ENCODE results near the gene RSPO4. TPM values are rescaled to one million over a fixed set of nuclear protein-coding genes. Genes with fewer than 3 reads are reported as not detected.

Gene RSPO4
- total RNA-seq, 1 experiment from 2014 or later = not detected

DNA sequence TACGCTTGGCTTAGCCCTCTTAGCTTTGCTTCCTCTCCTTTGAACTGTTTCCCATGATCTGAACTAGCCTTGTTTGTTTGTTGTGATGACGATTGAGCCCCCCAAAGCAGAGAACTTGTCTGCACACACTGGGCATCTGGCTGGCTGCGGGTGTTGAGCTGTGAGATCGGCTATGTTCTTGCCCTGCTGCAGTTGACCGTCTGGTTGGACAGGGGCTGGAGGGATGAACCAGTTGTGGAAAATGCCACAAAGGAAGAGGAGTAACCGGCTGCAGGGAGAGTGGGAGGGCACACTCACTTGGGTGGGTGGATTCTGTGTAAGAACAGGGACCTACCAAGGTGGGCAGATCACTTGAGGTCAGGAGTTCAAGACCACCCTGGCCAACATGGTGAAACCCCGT, 12.4 kb upstream of the RSPO4 start:
- Histone ChIP-seq H3K27ac (ENCODE audit: low read depth, low read length, poor library complexity, severe bottlenecking) (no peak overlapping the region), H3K4me1 (ENCODE audit: insufficient read depth, low read length, poor library complexity, severe bottlenecking) (no peaks in the 10 kb centered on the region), H3K27me3 (replicated peaks; ENCODE audit: insufficient read depth, low read depth, low read length, poor library complexity) (peaks cover 2% of the 10 kb centered on the region), H3K36me3 (ENCODE audit: insufficient read depth, low read length, poor library complexity, severe bottlenecking) (no peaks in the 10 kb centered on the region), H3K4me3 (ENCODE audit: low read depth, low read length, poor library complexity, severe bottlenecking) (no peak overlapping the region), H3K9me3 (ENCODE audit: low read depth, low read length, poor library complexity, severe bottlenecking) (no peaks in the 10 kb centered on the region)
- TF ChIP-seq EZH2 (IDR thresholded peaks at IDR 0.05; ENCODE audit: borderline replicate concordance, low read depth, low read length, poor library complexity, severe bottlenecking) = no peak
- TF ChIP-seq, protein P1, sequence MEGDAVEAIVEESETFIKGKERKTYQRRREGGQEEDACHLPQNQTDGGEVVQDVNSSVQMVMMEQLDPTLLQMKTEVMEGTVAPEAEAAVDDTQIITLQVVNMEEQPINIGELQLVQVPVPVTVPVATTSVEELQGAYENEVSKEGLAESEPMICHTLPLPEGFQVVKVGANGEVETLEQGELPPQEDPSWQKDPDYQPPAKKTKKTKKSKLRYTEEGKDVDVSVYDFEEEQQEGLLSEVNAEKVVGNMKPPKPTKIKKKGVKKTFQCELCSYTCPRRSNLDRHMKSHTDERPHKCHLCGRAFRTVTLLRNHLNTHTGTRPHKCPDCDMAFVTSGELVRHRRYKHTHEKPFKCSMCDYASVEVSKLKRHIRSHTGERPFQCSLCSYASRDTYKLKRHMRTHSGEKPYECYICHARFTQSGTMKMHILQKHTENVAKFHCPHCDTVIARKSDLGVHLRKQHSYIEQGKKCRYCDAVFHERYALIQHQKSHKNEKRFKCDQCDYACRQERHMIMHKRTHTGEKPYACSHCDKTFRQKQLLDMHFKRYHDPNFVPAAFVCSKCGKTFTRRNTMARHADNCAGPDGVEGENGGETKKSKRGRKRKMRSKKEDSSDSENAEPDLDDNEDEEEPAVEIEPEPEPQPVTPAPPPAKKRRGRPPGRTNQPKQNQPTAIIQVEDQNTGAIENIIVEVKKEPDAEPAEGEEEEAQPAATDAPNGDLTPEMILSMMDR (conservative IDR thresholded peaks at IDR 0.05; ENCODE audit: low read depth, low read length) = no peak
- intact Hi-C loops (cut with micrococcal nuclease; ENCODE audit: unreplicated experiment) = no loop called here
- POLR2A ChIA-PET (ENCODE audit: low non-redundant PET) = no interaction called here
- no TSS peak for BruUV-seq (replicated peaks)
- no peak for DNase-seq (ENCODE audit: low spot score)
- CTCF ChIA-PET = no interaction called here

DNA sequence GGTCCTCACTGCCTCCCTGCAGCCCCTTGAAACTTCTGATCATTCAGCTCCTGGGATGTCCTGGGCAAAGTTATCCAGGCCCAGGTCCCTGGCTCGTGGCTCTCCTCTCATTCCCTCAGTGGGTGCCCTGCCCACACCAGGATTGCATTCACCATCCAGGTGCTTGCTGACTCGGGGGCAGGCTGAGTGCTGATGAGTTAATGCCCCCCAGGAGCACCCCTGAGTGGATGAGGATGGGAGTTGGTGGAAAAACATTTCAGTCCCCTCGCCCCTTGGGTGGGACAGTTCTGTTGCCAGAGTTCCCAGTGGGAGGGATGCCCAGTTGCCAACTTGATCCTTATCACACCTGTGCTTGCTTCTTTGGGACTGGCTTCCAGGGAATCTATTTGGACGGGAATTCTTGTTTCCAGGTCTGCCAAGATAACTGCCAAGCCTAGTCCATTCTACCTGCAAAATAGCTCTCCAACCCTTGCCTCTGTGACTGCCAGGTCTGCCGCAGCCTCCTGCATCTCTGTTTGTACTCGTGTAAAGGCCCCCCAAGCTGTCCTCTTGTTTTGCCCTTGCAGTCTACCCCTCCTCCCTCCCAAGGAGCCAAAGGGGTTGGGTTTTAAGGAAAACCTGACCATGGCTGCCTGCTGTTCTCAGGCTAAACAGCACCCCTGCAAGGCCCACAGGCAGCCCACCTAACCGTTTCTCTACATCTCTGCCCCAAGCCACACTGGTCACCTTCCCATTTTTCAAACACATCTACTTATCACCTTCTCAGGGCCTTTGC, 11.6 kb upstream of the RSPO4 start:
- Histone ChIP-seq H3K4me1 (ENCODE audit: insufficient read depth, low read length, poor library complexity, severe bottlenecking) (no peaks in the 10 kb centered on the region), H3K9me3 (ENCODE audit: low read depth, low read length, poor library complexity, severe bottlenecking) (no peaks in the 10 kb centered on the region), H3K36me3 (ENCODE audit: insufficient read depth, low read length, poor library complexity, severe bottlenecking) (no peaks in the 10 kb centered on the region), H3K27me3 (replicated peaks; ENCODE audit: insufficient read depth, low read depth, low read length, poor library complexity) (peaks cover 7% of the 10 kb centered on the region), H3K4me3 (ENCODE audit: low read depth, low read length, poor library complexity, severe bottlenecking) (no peak overlapping the region), H3K27ac (ENCODE audit: low read depth, low read length, poor library complexity, severe bottlenecking) (no peak overlapping the region)
- DNase-seq (ENCODE audit: low spot score) = no peak
- POLR2A ChIA-PET (ENCODE audit: low non-redundant PET) = no interaction called here
- CTCF ChIA-PET = no interaction called here
- no TSS peak for BruUV-seq (replicated peaks)
- TF ChIP-seq, protein P1 (conservative IDR thresholded peaks at IDR 0.05; ENCODE audit: low read depth, low read length) = no peak
- no peak for TF ChIP-seq EZH2 (IDR thresholded peaks at IDR 0.05; ENCODE audit: borderline replicate concordance, low read depth, low read length, poor library complexity, severe bottlenecking)
- intact Hi-C loops (cut with micrococcal nuclease; ENCODE audit: unreplicated experiment) = no loop called here

DNA sequence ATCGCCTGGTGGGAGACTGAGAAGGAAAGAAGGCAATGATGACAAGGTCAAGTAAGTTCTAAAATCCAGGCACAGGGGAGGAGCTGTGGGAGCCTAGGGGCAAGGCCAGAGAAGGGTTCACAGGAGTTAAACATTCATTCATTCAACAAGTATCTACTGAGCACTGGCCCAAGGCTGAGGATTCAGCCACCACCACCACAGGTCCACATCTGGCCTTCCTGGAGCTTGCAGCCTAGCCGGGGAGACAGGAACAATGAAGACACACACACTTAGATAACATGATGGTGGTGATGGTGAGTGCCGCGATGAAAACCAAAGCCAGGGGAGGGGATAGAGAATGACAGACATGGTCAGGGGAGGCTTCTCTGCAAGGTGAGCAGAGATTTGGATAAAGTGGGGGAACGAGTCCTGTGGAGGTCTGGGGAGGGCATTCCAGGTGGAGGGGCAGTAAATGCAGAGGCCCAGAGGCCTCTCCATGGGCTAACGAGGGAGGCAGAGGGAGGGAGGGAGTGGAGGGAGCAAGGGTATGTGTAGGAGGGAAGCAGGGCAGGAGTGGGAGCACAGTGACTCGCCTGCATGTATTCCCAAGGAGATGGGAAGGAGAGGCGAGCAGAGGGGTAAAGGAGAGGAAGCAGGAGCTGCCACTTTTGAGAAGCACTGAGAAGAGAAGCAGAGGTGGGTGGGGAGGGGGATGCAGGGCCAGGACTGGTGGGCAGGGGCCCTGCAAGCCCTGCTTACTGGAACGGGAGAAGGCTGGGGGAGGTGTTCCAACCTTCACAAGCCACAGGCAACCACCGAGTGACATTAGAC, 10.5 kb upstream of the RSPO4 start:
- POLR2A ChIA-PET (ENCODE audit: low non-redundant PET) = no interaction called here
- no TSS peak for BruUV-seq (replicated peaks)
- H3K9me3 ChIP-seq (ENCODE audit: low read depth, low read length, poor library complexity, severe bottlenecking) = no peaks in the 10 kb centered on the region
- CTCF ChIA-PET = no interaction called here
- TF ChIP-seq EZH2 (IDR thresholded peaks at IDR 0.05; ENCODE audit: borderline replicate concordance, low read depth, low read length, poor library complexity, severe bottlenecking) = no peak
- TF ChIP-seq, protein P1 (conservative IDR thresholded peaks at IDR 0.05; ENCODE audit: low read depth, low read length) = no peak
- no peak for DNase-seq (ENCODE audit: low spot score)
- intact Hi-C loops (cut with micrococcal nuclease; ENCODE audit: unreplicated experiment) = no loop called here
- no peak overlapping the region for H3K4me3 ChIP-seq (ENCODE audit: low read depth, low read length, poor library complexity, severe bottlenecking)
- H3K27me3 ChIP-seq (replicated peaks; ENCODE audit: insufficient read depth, low read depth, low read length, poor library complexity) = peaks cover 14% of the 10 kb centered on the region
- no peaks in the 10 kb centered on the region for H3K36me3 ChIP-seq (ENCODE audit: insufficient read depth, low read length, poor library complexity, severe bottlenecking)
- no peaks in the 10 kb centered on the region for H3K4me1 ChIP-seq (ENCODE audit: insufficient read depth, low read length, poor library complexity, severe bottlenecking)
- no peak overlapping the region for H3K27ac ChIP-seq (ENCODE audit: low read depth, low read length, poor library complexity, severe bottlenecking)
